Putamen (tissue), 1 donor: ENCODE results near the gene DENND2D.

Experiments used
- DNase-seq: peaks from one replicate; pipeline ENCODE4 v3.0.0-alpha.2; 2016; ENCODE audit warnings: low spot score

Gene DENND2D

DNA sequence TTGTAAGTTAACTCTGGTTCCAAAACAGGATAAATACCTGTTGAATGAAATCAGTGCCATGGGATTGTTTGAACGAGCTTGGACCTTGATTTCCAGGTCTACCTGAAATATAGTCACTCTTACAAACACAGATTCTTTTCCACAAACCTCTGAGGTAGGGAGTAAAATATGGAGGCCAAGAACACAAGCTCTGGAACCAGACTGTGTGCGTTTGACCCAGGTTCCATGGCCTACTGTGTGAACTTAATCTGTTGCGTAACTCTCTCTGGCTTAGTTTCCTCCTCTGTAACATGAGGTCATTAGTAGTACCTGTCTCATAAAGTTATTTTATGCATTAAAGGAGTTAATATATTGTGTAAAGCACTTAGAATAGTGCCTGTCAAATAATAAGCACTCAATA, 25.1 kb downstream of the DENND2D start:
- DNase-seq: no peak

DNA sequence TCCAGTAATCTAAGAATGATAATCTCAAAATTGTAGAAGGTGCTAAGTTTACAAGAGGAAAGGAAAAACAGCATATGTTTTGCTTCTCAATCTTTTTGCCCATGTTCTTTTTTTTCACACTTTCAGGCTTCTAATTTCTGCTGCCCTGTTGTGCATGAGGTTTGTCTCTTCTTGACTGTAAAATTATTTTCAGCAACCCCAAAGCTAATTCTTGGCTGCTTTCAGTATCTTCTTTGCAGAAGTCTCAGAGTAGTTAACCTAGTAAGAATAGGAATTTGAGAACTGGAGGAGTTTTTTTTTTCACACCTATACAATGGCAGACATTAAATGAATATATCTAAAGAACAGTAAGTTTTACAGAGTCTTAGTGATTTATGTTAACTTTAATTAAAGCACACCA, 26.4 kb downstream of the DENND2D start:
- no peak for DNase-seq

DNA sequence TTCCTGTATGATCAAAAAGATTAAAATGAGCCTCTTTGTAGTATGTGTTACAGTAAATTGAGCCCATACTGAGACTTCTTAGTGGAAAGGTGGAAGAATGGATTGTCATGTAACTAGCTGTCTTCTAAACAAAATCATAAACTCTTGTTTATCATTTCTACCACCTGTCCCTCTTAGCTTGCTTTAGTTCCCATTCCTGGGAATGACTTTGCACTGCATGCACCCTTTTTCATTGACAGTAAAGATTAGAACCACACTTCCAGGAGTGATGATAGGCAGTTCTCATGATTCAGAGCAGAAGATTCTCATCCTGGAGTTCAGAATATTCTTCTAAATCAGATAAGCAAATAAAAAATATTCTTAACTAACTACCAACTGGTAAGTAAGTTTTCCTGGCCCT, 28.0 kb downstream of the DENND2D start:
- DNase-seq: no peak

DNA sequence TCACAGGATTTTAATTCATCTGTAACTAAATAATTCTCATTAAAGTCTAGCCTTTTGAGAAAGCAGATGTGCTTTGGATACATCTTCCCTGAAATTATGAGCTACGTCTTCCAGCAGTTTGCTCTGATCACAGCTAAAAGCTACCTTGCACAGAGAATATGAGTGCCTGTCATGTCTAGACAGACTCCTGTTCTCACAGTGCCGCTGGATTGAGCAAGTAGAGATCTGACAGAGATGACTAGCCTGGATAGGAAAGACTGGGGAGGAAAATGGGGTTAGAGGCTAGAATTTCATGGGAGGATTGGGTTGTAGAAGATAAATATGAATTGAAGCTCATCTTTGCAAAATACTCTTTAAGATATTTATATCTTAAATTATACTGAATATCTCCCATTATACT, 36.3 kb downstream of the DENND2D start:
- no peak for DNase-seq

DNA sequence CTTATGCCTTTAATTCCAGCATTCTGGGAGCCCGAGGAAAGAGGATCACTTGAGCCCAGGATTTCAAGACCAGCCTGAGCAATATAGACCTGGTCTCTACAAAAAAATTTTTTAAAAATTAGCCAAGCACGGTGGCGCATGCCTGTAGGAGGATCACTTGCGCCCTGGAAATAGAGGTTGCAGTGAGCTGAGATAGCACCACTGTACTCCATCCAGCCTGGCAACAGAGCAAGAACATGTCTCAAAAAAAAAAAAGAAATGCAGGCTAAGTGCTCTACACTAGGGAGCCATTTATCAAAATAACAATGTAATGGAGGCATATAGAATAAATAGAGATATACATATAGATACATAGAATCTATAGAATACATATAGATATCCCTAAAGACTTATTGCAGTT, 37.1 kb downstream of the DENND2D start:
- DNase-seq: no peak

- DNase-seq: no peak
Observed at GRCh38 chr1:111162488-111162880, 38.0 kb downstream of the DENND2D start.

DNA sequence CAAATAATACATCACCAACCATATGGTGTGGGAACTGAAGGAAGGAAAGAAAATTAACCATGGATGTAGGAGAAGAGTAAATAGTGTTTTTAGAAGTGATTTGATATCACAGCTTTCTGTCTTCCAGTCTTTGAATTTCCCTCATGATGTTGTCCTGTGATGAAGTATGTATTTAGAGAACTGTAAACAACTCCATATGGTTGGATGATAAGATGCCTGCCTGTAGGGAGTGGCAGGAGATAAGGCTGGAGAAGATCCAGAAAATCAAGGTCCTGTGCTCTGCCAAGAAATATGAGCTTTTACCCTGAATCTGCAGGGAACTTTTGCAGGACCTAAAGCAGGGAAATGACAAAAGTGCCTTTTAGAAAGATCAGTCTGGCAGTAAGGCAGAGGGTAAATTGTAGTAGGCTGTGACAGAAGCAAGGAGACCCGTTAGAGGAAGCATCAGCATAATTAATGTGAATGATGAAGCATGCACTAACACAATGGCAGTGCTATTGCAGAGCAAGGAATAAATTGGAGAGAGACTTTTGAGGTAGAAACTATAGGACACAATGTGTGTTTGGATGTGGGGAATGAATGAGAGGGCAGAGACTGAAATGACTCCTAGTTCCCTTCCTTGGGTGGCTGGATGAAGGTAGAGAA, 38.5 kb downstream of the DENND2D start:
- no peak for DNase-seq

- no peak for DNase-seq
Observed at GRCh38 chr1:111157431-111157830, 43.0 kb downstream of the DENND2D start.

DNA sequence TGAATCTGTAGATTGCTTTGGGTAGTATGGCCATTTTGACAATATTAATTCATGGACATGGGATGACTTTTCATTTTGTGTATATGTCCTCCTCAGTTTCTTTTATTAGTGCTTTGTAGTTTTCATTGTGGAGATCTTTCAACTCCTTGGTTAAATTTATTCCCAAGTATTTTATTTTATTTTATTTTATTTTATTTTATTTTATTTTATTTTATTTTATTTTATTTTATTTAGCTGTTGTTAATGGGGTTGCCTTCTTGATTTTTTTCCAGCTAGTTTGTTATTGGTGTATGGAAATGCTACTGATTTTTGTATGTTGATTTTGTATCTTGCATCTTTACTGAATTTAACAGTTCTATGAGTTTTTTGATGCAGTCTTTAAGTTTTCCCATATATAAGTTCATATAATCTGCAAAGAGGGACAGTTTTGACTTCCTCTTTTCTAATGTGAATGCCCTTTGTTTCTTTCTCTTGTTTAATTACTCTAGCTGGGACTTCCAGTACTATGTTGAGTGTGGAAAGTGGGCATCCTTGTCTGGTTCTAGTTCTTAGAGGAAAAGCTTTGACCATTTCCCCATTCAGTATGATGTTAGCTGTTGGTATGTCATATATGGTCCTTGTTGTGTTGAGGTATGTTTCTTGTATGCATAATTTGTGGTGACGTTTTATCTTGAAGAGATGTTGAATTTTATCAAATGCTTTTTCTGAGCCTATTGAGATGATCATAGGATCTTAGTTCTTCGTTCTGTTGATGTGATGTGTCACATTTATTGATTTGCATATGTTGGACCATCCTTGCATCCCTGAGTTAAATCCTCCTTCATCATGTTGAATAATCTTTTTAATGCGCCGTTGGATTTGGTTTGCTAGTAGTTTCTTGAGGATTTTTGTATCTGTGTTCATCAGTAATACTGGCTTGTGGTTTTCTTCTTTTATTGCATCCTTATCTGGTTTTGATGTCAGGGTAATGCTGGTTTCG, 46.1 kb downstream of the DENND2D start:
- no peak for DNase-seq

- DNase-seq: no peak
Observed at GRCh38 chr1:111151838-111152237, 48.6 kb downstream of the DENND2D start.

DNA sequence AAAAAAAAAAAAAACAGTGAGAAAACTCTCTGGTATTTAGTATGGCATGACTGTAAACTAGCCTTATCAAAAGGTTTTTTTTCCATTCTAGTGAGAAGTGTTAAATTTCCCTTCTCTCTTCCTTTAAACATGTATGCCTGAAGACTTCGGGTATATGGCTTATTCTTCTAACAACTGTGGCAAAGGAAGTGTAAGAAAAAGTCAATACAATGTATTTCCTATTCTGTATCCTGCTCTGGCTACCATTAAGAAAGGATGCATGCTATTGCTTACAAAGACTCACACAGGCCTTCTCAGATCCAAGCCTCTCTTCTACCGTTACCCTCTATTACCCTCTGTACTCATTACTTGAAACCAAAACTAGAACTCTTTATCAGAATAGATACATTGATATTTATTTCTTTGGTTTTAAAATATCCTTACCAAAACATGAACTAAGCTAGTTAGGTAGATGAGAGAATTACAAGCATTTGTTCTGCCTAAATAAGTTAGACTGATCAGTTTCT, 52.0 kb downstream of the DENND2D start:
- no peak for DNase-seq

DNA sequence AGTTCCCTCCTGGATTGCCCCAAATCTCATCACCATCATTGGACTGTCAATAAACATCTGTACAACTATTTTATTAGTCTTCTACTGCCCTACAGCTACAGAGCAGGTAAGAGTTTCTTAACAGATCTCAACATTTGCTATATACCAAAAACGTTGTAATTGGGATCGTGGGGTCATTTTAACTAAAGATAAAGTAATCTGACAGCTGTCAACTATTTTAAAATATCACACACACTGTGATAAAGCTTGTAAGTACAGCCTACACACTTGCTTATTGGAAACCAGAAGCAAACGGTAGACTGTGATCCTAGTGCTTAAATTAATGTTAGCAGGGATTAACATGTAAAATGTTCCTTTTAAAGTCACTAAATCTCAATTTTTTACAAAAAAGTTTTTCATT, 52.5 kb downstream of the DENND2D start:
- no peak for DNase-seq

DNA sequence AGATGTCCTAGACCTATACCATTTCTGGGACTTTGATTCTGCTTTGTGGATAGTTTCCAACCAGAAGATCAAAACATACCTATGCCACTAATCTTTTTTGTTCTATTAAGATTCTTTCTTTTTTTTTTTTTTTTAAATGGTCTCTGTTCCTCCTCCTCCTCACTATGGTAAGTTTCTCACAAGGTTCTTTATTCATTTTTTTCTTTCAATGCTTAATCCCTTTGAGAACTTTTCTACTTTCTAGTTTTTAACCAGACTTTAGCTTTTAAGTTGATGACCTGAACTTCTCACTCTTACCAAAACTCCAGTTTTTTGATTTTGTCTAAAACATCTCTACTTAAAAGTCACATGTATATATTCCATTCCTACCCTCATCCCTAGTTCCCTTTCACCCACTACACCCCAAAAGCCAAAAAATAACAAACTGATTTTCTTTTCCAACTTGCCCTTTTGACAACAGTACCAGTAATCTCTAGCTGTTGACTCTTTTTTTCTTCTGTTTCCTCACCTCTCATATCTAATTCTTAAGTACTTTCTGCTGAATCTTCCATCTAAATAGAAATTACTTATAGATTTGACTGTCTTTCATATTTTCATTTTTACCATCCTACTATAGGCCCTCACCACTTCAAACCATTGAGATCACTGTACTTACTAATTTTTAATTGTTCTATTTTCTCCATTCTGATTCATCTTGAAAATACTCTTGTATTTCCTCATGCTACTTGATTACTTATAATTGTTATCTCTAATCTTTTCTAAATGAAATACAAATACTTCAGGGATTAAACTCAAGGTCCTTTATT, 54.3 kb downstream of the DENND2D start:
- no peak for DNase-seq

GRCh38 chr1:111145542-111145941, 54.9 kb downstream of the DENND2D start:
- no peak for DNase-seq

- no peak for DNase-seq
Observed at GRCh38 chr1:111142356-111142975, 58.0 kb downstream of the DENND2D start.

DNA sequence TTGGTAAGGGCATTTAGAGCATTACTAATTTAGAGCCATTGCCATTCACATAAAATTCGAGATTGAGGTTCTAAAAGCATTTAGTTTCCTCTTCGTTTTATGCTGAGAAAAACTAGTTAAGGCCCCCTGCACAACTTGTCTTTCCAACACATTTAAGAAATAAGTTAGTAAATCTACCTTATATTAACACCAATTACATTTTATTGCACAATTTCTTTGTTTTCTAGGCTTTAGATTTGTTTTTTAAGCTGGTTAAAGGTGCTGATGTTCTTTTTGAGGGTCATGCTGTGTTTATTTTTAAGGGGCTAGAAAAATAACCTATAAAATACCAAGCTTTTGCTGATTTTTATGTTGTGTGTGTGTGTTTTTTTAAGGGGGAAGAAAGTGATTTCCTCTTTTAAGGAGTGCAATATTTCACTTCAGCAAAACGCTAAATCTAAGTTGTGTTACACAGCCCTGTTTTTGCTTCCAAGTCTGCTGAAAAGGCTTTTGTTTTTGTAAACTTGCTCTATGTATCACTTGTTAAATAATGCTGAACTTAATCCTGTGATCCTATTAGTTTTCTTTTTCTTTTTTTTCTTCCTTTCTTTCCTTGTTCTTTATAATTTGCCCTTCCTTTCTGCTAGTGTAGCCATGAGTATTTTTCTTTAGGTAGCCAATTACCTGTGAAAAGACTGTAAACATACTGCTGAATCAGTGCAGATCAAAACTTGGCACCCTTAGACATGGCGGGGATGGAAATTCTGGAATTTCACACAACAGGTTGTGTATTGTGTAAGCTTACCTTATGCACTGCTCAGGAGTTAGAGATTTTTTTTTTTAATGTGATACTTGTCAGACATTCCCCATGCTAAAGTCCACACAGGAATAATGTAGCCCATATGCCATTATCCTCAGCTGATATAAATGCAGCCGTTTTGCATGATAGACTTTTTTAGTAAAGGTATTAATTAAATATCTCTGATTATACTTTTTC, 58.9 kb downstream of the DENND2D start:
- no peak for DNase-seq

- DNase-seq: no peak
Observed at GRCh38 chr1:111140680-111140967, 59.8 kb downstream of the DENND2D start.

DNA sequence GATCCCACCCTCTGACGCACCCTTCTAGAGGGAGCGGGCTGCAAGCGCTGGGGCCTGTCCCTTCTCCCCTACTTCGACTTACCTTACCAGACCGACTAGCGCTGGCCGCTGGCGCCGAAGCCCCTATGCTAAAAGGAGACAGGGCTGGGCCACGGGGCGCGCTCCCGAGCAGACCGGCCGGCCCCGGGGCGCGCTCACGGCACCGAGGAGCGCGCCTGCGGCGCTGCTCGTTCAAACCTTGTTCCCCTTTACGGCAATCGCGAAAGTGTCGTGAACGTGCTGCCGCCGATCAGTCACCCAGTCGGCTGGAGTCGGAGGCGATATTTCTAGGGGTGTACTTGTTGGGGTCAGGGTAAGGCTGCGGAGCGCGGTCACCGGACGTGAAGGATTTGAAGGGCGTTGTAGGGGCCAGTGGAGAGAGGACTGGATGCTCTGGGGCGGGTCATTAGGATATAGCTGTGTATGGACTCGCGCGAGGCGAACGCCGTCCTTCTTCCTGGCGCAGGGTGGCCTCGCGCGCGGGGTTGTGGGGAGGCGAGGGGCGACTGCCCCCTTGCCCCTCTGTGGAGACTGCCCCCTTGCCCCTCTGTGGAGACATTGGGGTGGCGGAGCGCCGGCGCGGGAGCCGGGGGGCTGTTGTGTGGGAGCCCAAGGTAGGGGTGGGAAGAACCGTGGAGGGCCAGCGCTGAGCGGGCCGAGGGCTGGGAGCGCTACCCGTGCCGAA, 60.3 kb downstream of the DENND2D start, which contains the start of the genes CEPT1 and DRAM2:
Gene CEPT1 (plus strand): TSS at position 268 of the 724 bp plus-strand sequence. CDS start 7,492 bp downstream, outside the sequence.
Gene DRAM2 (minus strand): TSS at position 138 of the 724 bp plus-strand sequence. CDS start 8,539 bp downstream, outside the sequence.
- DNase-seq: peak; percentile 92

- DNase-seq: peak; percentile 57
Observed at GRCh38 chr1:111139324-111139955, 61.0 kb downstream of the DENND2D start.
